HuH-7 (cell line): ENCODE results near the gene CMA1.
A peak's percentile ranks its signal among the peaks of the same experiment; 100 is the strongest.
"Not testable (repeated sequence)": the region's sequence is repeated elsewhere in the genome, so short reads cannot be mapped to it uniquely, and the experiment has no call there.

Experiments used
- DNase-seq: peaks from one replicate; pipeline ENCODE4 v3.0.0; 2011; ENCODE audit warnings: low spot score

CMA1 gene

GRCh38 chr14:24508155-24508840, at the start of gene CMA1:
Gene CMA1, minus strand, starts transcription at chr14:24508265. Its CDS starts 30 bp downstream, at chr14:24508235.
- DNase-seq, result no peak

GRCh38 chr14:24556756-24557155, 48.7 kb upstream of the CMA1 start:
- DNase-seq, result no peak

GRCh38 chr14:24549064-24549463, 41.0 kb upstream of the CMA1 start:
- not testable (repeated sequence) for DNase-seq

- no peak for DNase-seq
Observed at GRCh38 chr14:24542346-24542936, 34.4 kb upstream of the CMA1 start.

- no peak for DNase-seq
Observed at GRCh38 chr14:24535737-24536136, 27.7 kb upstream of the CMA1 start.

- no peak for DNase-seq
Observed at GRCh38 chr14:24534286-24534685, 26.2 kb upstream of the CMA1 start.

- DNase-seq, result not testable (repeated sequence)
Observed at GRCh38 chr14:24525877-24526620, 18.0 kb upstream of the CMA1 start.

- no peak for DNase-seq
Observed at GRCh38 chr14:24518851-24519250, 10.8 kb upstream of the CMA1 start.

GRCh38 chr14:24514209-24514608, 6.1 kb upstream of the CMA1 start:
- no peak for DNase-seq

GRCh38 chr14:24513009-24513408, 4.9 kb upstream of the CMA1 start:
- DNase-seq, result no peak

- DNase-seq, result no peak
Observed at GRCh38 chr14:24506443-24506842, 1.6 kb downstream of the CMA1 start.

GRCh38 chr14:24504425-24504950, 3.6 kb downstream of the CMA1 start:
- no peak for DNase-seq

GRCh38 chr14:24491586-24492408, 16.3 kb downstream of the CMA1 start:
- DNase-seq, result not testable (repeated sequence)

- no peak for DNase-seq
Observed at GRCh38 chr14:24483604-24484252, 24.3 kb downstream of the CMA1 start.

- DNase-seq, result not testable (repeated sequence)
Observed at GRCh38 chr14:24482699-24483303, 25.3 kb downstream of the CMA1 start.

- peak; percentile 93 for DNase-seq
Observed at GRCh38 chr14:24481622-24482324, 26.3 kb downstream of the CMA1 start.

GRCh38 chr14:24479999-24480398, 28.1 kb downstream of the CMA1 start:
- DNase-seq, result not testable (repeated sequence)

GRCh38 chr14:24475261-24475660, 32.8 kb downstream of the CMA1 start:
- no peak for DNase-seq

- DNase-seq, result no peak
Observed at GRCh38 chr14:24473211-24473610, 34.9 kb downstream of the CMA1 start.

- not testable (repeated sequence) for DNase-seq
Observed at GRCh38 chr14:24470450-24470849, 37.6 kb downstream of the CMA1 start.
